NT2/D1 (cell line): ENCODE measurements around the gene DYNC2H1.

Source experiments
- SUZ12 ChIP-seq: IDR thresholded peaks from 2 replicates; pipeline ENCODE4 v1.6.1; 2011; ENCODE audit not compliant: insufficient read length, insufficient read depth; ENCODE audit errors: extremely low read depth
- YY1 ChIP-seq: IDR thresholded peaks from 2 replicates; pipeline ENCODE4 v1.6.1; 2011; ENCODE audit not compliant: insufficient read length, insufficient read depth
- ZNF274 ChIP-seq: IDR thresholded peaks from 2 replicates; pipeline ENCODE4 v1.6.1; 2011; ENCODE audit warnings: mild to moderate bottlenecking, low read depth, low read length

DNA sequence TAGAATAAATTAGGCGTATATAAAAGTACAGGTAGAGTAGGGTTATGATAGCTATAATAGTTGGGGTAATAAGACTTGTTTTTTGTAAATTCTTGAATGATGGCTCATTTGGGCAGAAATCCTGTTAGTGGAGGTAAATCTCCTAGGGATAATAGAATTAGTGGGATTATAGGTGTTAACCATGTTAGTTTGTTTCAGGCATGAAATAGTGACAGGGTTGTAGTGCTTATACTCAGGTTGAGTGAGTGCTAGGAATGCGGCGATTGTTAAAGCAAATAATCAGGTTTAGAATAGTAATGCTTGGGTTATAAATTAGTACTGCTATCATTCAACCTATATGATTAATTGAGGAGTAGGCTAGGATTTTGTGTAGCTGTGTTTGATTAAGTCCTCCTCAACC is 297.1 kb downstream of the DYNC2H1 start:
- TF ChIP-seq SUZ12: no peak
- no peak for TF ChIP-seq YY1
- TF ChIP-seq ZNF274: no peak
